Endothelial cell of umbilical vein (primary cell): ENCODE results near the gene EME2. TPM values are rescaled to one million over a fixed set of nuclear protein-coding genes. Genes with fewer than 3 reads are reported as not detected.

Experiments used
- BruUV-seq: library from RNA; stranded (reverse); fragments of 400-500 nt; replicated peaks from 2 replicates; lab custom pipeline; 2021; lab: Mats Ljungman, UMichigan
- CTCF ChIA-PET: fragments of 300-600, 350-600 bp; sonication (Branson Sonifier 250); formaldehyde crosslinking; loops from one replicate; lab custom pipeline; 2021; ENCODE audit warnings: antibody characterized with exemption, inconsistent platforms; lab: Charles Lee
- POLR2A ChIA-PET: fragments of 300-600, 350-600 bp; sonication (Branson Sonifier 250); formaldehyde crosslinking; loops from one replicate; lab custom pipeline; 2021; ENCODE audit warnings: antibody characterized with exemption, inconsistent platforms; lab: Charles Lee
- DNase-seq: peaks from one replicate; pipeline ENCODE4 v3.0.0-alpha.2; 2011; ENCODE audit warnings: low read depth, low spot score
- FAIRE-seq: peaks from 2 replicates; lab custom pipeline; 2011; peaks lifted over from hg19 to GRCh38; lab: Jason Lieb, UNC
- H2AFZ ChIP-seq: 2 replicates; pipeline ENCODE4 v1.6.0; 2012; ENCODE audit warnings: low read depth, low read length, control low read depth, inconsistent platforms
- H3K27ac ChIP-seq: 2 replicates; pipeline ENCODE4 v1.5.1; 2011; ENCODE audit warnings: low read depth, mild to moderate bottlenecking, control low read depth, low read length, moderate library complexity; ENCODE audit not compliant: insufficient read depth
- H3K27me3 ChIP-seq, 2 experiments: 2 replicates each; pipeline versions ENCODE4 v1.6.0 to v1.6.1; 2011; ENCODE audit warnings: low read length in 2 of 2, mixed read lengths in 1 of 2; ENCODE audit not compliant: control insufficient read depth in 2 of 2, insufficient read depth in 2 of 2
- H3K36me3 ChIP-seq, 2 experiments: 2 replicates in 1 of 2; 3 replicates in 1 of 2; pipeline ENCODE4 v1.5.1; 2011; ENCODE audit warnings: low read length in 2 of 2, mild to moderate bottlenecking in 1 of 2, moderate library complexity in 1 of 2; ENCODE audit not compliant: control insufficient read depth in 2 of 2, insufficient read depth in 2 of 2; ENCODE audit errors: extremely low read depth in 1 of 2
- H3K4me1 ChIP-seq: 3 replicates; pipeline ENCODE4 v1.5.1; 2011; ENCODE audit warnings: mild to moderate bottlenecking, low read length; ENCODE audit not compliant: control insufficient read depth, insufficient read depth; ENCODE audit errors: extremely low read depth
- H3K4me2 ChIP-seq: 2 replicates; pipeline ENCODE4 v1.6.1; 2011; ENCODE audit warnings: low read length, control low read depth, mixed read lengths; ENCODE audit not compliant: insufficient read depth
- H3K4me3 ChIP-seq, 3 experiments: fragments of 200-600 bp in 1 of 3; sonication (generic), shearing (Covaris generic) in 1 of 3; replicated peaks in 1 of 3; 2 replicates each; pipeline ENCODE4 v1.5.1; 2011 to 2016; ENCODE audit warnings: control low read depth in 3 of 3, low read length in 3 of 3, mild to moderate bottlenecking in 2 of 3, inconsistent platforms in 1 of 3, low read depth in 1 of 3, moderate library complexity in 1 of 3; ENCODE audit not compliant: insufficient read depth in 1 of 3
- H3K79me2 ChIP-seq: 2 replicates; pipeline ENCODE4 v1.6.0; 2012; ENCODE audit warnings: low read length, inconsistent platforms; ENCODE audit not compliant: control insufficient read depth, insufficient read depth
- H3K9ac ChIP-seq: replicated peaks from 2 replicates; pipeline ENCODE3; 2011; ENCODE audit warnings: low read length, control low read depth; ENCODE audit not compliant: insufficient read depth; ENCODE audit errors: extremely low read depth
- H3K9me1 ChIP-seq: replicated peaks from 3 replicates; pipeline ENCODE4 v1.6.0; 2011; ENCODE audit warnings: mild to moderate bottlenecking, low read length; ENCODE audit not compliant: control insufficient read depth, insufficient read depth; ENCODE audit errors: extremely low read depth
- H3K9me3 ChIP-seq: replicated peaks from 2 replicates; pipeline ENCODE4 v1.5.1; 2012; ENCODE audit warnings: low read length, inconsistent platforms; ENCODE audit not compliant: control insufficient read depth, insufficient read depth
- H4K20me1 ChIP-seq: replicated peaks from 2 replicates; pipeline ENCODE3; 2011; ENCODE audit warnings: mild to moderate bottlenecking, low read length; ENCODE audit not compliant: control insufficient read depth, insufficient read depth; ENCODE audit errors: extremely low read depth
- CTCF ChIP-seq, 2 donors: IDR thresholded peaks; 1 replicate in 1 of 2; 2 replicates in 1 of 2; pipeline ENCODE4 v1.5.1; 2011; ENCODE audit warnings: low read length in 2 of 2, mild to moderate bottlenecking in 2 of 2, moderate library complexity in 2 of 2, control low read depth in 1 of 2, inconsistent platforms in 1 of 2, low read depth in 1 of 2; ENCODE audit not compliant: insufficient read depth in 1 of 2; ENCODE audit errors: extremely low read depth in 1 of 2
- EZH2 ChIP-seq: IDR thresholded peaks from 2 replicates; pipeline ENCODE4 v1.6.1; 2012; ENCODE audit warnings: borderline replicate concordance, low read depth, mild to moderate bottlenecking, moderate library complexity, low read length, inconsistent platforms; ENCODE audit not compliant: severe bottlenecking
- FOS ChIP-seq: IDR thresholded peaks from 2 replicates; pipeline ENCODE4 v1.6.1; 2011; ENCODE audit warnings: mild to moderate bottlenecking, low read length, moderate library complexity, borderline replicate concordance; ENCODE audit not compliant: insufficient read depth
- GATA2 ChIP-seq: IDR thresholded peaks from 2 replicates; pipeline ENCODE4 v1.7.0; 2011; ENCODE audit warnings: low read depth, mild to moderate bottlenecking, moderate library complexity, mixed read lengths, low read length; ENCODE audit not compliant: insufficient read length, insufficient read depth
- JUN ChIP-seq: IDR thresholded peaks from 2 replicates; pipeline ENCODE4 v1.6.1; 2011; ENCODE audit warnings: borderline replicate concordance, low read depth; ENCODE audit not compliant: insufficient read length, insufficient read depth
- MAX ChIP-seq: IDR thresholded peaks from 2 replicates; pipeline ENCODE4 v1.6.1; 2011; ENCODE audit not compliant: insufficient read depth, insufficient read length
- MYC ChIP-seq: IDR thresholded peaks from one replicate; pipeline ENCODE4 v1.6.1; 2011; ENCODE audit warnings: mild to moderate bottlenecking, low read depth, low read length
- POLR2A ChIP-seq: IDR thresholded peaks from 2 replicates; pipeline ENCODE4 v1.6.1; 2012; ENCODE audit warnings: low read depth, mild to moderate bottlenecking, control low read depth, low read length
- POLR2AphosphoS5 ChIP-seq: IDR thresholded peaks from 2 replicates; pipeline ENCODE4 v1.6.1; 2012; ENCODE audit warnings: low read depth, mild to moderate bottlenecking, control low read depth, low read length, moderate library complexity; ENCODE audit not compliant: insufficient read depth
- dilution Hi-C: fragments of 300-500 bp; cut with MboI; formaldehyde crosslinking; loops from one replicate; pipeline ENCODE4 v1.15.0; 2019; ENCODE audit warnings: low sequenced_read_pairs; ENCODE audit not compliant: extremely low pct_ligation_motif_present
- intact Hi-C: fragments of 100-400 bp; cut with micrococcal nuclease; formaldehyde crosslinking; loops from one replicate; pipeline ENCODE4 v1.10.0; 2022
- polyA plus RNA-seq, 4 experiments: library from polyadenylated mRNA; depleted of rRNA in 3 of 4; stranded (reverse) in 3 of 4; unstranded in 1 of 4; fragments of >200 nt; gene quantifications; 2 replicates each; pipeline versions ENCODE4 v1.2.1 to v1.2.3, GENCODE V29; 2011 to 2012; ENCODE audit warnings: missing spikeins in 1 of 4
- total RNA-seq: library from RNA; stranded (reverse); gene quantifications from 2 replicates; pipeline ENCODE4 v1.2.3, GENCODE V29; 2021

Gene EME2
- total and polyA plus RNA-seq, 2 donors (not counting 3 experiments of a cell fraction or from before 2014, with no cell fraction given), result 9.7 to 21.4 TPM

DNA sequence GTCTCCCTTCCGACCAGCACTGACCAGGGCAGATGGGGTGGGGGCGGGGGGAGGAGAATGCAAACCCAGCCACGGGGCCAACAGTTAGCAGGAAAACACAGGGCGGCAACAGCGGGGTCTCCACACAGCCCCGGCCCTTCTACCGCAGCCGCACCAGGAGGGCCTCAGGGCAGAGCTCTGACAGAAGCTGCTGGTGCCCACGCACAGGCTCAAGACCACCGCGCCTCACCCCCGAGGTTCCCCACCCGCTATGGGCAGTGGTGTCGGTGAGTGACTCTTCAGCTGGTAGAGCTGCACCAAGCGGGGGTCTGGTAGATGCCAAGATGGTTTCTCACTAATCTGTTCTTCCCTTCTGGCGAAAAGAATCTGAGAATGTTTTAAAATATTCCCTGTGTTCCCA, 37.9 kb downstream of the EME2 start:
- H3K4me1 ChIP-seq, result no peaks in the 10 kb centered on the region
- H3K27ac ChIP-seq, result no peak overlapping the region
- no peaks in the 10 kb centered on the region for H3K9me3 ChIP-seq
- ChIA-PET CTCF (no interaction called here), POLR2A (no interaction called here)
- H2AFZ ChIP-seq, result no peak overlapping the region
- dilution Hi-C loops, result no loop called here
- H3K9ac ChIP-seq, result no peak overlapping the region
- peaks cover 0 to 26% of the 10 kb centered on the region in 2 experiments for H3K36me3 ChIP-seq
- no peaks in the 10 kb centered on the region for H3K27me3 ChIP-seq
- no peaks in the 10 kb centered on the region for H3K9me1 ChIP-seq
- H3K79me2 ChIP-seq, result no peaks in the 10 kb centered on the region
- TF ChIP-seq EZH2, result no peak
- TF ChIP-seq JUN, result no peak
- no peak for TF ChIP-seq POLR2AphosphoS5
- no peak for TF ChIP-seq GATA2
- no peak for TF ChIP-seq CTCF (IDR thresholded peaks at IDR 0.05; ENCODE audit: extremely low read depth in 1 of 2, insufficient read depth in 1 of 2, low read depth in 1 of 2, low read length in 2 of 2)
- no peak for TF ChIP-seq POLR2A
- TF ChIP-seq MYC, result no peak
- no peak for TF ChIP-seq FOS
- no peak for TF ChIP-seq MAX
- DNase-seq, result no peak
- intact Hi-C loops, result no loop called here
- FAIRE-seq, result no peak
- H3K4me3 ChIP-seq, result no peak overlapping the region
- no peaks in the 10 kb centered on the region for H4K20me1 ChIP-seq
- no peak overlapping the region for H3K4me2 ChIP-seq
- no TSS peak for BruUV-seq
